Stimulated activated naive CD4-positive, alpha-beta T cell treated with Interleukin-2 at 50 U/mL for 16 hours (primary cell): ENCODE data around the gene SLC16A12.
"Not testable (repeated sequence)": the region's sequence is repeated elsewhere in the genome, so short reads cannot be mapped to it uniquely, and the experiment has no call there.

Experiments used
- DNase-seq: peaks from one replicate; lab custom pipeline; 2025; lab: John Stamatoyannopoulos, UW

Gene SLC16A12

DNA sequence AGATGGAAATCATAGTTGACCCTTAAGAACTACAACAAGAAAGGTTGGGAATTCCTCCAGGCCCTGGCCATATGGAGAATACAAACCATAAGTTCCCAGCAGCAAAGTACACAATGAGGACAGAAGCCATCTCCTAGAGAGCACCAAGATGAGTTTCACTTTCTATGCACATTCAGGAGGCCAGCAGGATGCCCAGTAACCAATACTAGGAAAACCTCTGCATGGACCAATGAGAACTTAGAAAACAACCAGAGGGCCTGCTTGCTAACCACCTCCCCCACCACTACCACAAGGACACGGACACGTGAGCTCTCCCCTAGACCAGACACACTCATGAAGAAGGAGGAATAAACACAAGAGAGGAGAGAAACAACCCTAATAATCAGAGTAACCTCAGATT is 64.8 kb downstream of the SLC16A12 start:
- no peak for DNase-seq

DNA sequence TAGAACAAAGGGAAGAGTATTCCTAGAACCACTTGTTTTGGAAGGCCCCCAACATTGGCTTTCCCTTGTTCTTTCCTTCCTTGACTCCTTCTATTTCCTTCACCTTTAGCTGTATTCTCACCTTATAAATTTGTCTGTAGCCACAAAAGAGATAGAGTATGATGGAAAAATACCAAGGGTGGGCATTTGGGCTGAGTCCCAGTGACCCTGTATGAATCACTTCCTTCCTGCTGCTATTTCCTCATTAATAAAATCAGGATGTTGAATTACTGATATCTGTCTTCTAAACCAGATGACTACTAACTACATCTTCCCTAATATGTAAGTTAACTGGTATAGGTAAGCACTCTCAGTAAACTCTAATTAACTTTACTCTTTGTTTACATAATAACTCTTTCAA is 65.9 kb downstream of the SLC16A12 start:
- no peak for DNase-seq

DNA sequence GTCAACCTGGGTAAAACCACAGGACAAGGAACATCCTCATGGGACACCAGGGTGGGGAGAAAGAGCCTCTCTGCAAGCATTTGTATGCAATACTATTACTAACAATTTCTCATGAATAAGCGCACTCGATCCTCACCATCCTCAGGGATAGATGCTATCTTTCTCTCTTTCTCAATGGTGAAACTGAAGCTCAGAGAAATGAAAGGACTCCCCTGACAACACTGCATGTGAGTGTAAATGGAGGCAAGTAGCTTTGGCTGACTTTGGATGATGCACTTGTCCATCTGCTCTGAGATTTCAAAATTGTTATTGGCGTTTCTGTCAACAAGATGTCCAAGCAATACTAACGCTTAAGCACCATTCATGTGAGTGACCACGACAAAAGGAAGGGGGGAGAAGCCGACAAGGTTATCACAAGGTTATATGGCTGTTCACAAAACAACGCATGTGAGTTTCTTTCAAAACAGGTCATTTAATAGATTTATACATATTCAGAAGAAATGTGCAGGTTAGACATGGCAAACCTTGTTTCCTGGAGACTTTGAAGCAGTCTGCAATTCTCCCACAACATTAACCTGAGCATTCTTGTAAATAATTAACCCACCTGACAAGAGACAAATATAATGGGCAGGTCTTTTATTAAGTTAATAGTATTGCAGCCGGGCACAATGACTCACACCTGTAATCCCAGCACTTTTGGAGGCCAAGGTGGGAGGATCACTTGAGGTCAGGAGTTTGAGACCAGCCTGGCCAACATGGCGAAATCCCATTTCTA is 67.0 kb downstream of the SLC16A12 start:
- no peak for DNase-seq

DNA sequence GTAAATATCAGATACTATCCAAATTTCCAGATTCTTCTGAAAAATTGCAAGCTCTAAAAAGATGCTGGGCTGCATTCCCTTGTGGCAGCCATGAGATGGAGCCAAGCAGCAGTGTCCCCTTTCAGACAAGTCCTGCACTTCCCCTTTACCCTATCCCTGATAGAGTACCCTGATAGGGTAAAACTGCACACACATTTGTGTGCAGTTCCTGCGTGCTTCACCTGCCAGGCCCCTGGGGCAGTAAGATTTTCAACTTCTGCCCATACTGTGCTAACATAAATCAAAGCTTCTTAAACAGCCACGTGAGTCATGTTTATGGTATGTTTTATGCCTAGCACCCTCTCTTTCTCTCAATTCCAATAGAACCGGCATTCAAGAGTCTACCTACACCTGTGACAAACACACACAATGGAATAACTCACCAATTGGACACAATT is 68.8 kb downstream of the SLC16A12 start:
- DNase-seq: no peak

DNA sequence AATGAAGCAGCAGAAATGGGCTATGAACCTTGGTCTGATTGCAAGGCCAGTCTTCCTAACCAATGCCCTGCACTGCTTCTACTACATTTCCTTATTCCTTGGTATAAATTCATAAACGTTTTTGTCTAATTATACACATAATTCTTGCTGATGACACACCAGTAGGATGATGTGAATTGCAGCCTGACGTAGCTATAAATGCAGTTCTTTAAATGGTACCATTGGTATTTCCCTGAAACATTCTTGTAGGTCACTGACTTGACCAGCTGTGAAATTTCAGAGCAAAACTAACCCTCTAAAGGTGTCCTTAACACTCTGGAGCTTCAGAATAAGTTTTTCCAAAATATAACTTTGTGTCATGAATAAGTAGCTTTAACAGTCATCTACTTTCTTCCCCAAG is 70.2 kb downstream of the SLC16A12 start:
- no peak for DNase-seq

GRCh38 chr10:89463846-89464537 is 71.4 kb downstream of the SLC16A12 start:
- DNase-seq: no peak

GRCh38 chr10:89458784-89459183 is 76.6 kb downstream of the SLC16A12 start:
- DNase-seq: no peak

GRCh38 chr10:89458291-89458690 is 77.1 kb downstream of the SLC16A12 start:
- DNase-seq: no peak

- no peak for DNase-seq
Measured at GRCh38 chr10:89454561-89455347, 80.6 kb downstream of the SLC16A12 start.

DNA sequence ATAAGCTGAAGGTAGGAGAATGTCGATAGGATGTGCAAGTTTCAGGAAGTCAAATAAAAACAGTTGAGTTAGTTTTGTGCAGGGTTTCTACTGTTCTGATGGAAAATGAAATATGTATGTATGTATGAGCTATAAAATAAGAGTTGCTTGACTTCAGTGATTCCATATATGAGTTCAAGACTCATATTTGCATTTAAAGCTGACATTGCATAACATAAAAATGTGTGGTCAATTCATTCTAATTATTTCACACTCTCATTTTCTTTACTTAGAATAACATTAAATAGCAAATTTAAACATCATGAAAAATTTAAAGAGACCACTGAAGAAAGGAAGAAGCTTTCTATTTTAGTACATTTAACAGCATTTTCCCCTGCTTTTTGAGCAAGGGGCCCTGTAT is 83.2 kb downstream of the SLC16A12 start:
- no peak for DNase-seq

GRCh38 chr10:89450901-89451300 is 84.5 kb downstream of the SLC16A12 start:
- DNase-seq: no peak

DNA sequence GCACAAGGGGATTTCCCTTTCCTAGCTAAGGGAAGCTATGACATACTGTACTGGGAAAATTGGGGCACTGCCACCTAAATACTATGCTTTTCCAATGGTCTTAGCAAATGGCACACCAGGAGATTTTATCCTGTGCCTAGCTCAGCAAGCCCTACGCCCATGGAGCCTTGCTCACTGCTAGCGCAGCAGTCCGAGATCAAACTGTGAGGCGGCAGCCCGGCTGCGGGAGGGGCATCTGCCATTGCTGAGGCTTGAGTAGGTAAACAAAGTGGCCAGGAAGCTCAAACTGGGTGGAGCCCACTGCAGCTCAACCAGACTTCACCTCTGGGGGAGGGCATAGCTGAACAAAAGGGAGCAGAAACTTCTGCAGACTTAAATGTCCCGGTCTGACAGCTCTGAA is 90.6 kb downstream of the SLC16A12 start:
- DNase-seq: not testable (repeated sequence)

- DNase-seq: no peak
Measured at GRCh38 chr10:89442289-89442688, 93.1 kb downstream of the SLC16A12 start.

DNA sequence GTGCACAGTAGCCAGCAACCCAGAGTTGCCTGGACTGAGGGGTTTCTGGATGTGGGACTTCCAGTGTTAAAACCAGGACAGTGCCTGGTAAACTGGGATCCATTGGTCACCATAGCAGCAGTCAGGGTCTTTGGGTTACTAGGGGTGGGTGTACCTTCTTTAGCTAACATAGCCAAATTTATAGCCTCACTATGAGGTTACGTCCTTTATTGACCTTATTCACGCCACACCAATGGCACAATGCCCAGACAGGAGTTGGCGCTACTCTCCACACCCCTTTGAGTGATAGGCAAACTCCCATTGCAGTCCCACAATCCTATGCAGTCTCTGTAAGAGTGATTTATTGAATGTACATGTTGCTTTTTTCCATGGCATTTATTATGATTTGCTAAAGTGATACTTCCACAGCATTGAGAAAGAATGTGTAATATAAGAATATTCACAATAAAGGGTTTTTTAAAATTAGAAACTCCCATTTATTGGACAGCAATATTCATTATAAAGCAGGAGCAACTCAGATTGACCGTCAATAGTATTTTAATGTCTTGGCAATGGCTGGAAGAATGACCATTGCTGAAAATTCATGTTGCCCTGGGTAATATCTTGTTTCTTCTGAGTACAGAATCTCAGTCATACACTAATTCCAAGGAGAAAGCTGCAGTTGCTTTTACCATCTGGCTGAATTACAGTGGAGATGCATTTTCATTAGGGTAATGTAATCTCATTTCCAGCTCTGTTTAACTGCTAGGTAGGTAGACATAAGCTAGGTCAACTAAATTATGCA is 95.0 kb downstream of the SLC16A12 start:
- DNase-seq: no peak

GRCh38 chr10:89438525-89438924 is 96.9 kb downstream of the SLC16A12 start:
- no peak for DNase-seq

DNA sequence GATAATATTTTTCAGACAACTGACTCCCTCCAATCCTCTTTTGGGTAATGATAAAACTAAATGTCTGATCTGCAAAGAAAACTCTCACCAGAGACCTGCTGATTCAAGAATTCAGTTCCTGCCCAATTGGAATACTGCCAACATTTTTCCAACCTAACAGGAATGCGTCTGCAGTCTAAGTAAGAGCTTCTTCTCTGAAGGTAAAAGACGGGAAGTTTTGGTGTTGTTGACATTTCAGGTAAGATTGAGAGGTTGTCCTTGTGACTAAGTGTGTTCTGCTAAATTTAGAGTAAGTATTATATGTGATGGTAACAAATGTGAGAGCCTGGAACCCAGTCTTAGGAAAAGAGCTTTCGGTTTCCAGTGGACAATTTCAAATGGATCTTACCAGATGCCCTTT is 103.4 kb downstream of the SLC16A12 start:
- no peak for DNase-seq

DNA sequence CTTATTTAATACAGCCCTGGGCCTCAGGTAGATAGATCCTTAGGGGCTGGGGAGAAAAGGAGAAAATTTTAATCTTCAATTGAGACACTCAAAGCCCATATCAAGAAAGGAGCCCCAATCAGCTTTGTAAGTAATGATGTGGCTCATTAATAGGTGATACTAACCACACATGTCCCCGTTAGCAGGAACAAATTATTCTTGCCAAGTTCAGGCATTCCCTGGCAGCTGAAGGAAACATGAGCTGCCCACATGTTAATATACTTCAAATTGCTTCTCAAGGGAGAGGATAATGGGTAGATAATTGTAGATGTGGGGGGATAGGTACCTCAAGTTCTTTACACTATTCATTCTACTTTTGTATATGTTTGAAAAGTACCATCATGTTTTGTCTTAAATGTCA is 106.5 kb downstream of the SLC16A12 start:
- no peak for DNase-seq

- DNase-seq: no peak
Measured at GRCh38 chr10:89427629-89428028, 107.8 kb downstream of the SLC16A12 start.

DNA sequence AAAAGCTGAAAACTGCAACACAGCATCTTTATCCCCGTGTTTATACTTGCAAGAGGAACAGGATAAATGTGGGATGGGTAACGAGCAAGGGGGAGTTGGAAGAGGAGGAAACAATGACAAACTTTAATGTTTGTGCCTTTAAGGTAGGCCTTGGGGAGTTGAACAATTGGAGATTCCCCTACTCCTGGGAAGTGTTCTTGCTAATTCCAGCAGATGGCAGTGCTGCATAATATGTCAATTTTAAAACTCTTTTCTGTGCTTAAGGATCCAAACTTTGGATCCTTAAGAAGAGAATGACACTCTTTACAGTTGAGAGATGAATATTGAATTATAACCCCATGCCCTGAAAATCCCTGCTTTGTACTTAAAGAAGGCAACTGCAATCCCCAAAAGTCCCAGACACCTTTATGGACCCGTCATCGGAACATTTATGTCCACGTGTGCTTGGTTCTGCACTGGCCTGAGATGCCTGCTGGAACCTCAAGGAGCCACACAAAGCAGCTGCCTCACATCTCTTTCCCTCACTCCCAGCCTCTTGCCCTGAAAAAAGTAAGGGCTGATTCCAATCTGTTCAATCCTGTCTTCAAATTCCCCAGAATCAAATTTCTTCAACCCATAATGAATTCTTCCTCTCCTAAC is 109.0 kb downstream of the SLC16A12 start:
- no peak for DNase-seq

GRCh38 chr10:89425000-89425399 is 110.4 kb downstream of the SLC16A12 start:
- DNase-seq: no peak

GRCh38 chr10:89421018-89421476 is 114.3 kb downstream of the SLC16A12 start:
- DNase-seq: no peak
